ENCODE results near the gene P2RX5.
"Not testable (repeated sequence)": the region's sequence is repeated elsewhere in the genome, so short reads cannot be mapped to it uniquely, and the experiment has no call there.

P2RX5 gene

DNA sequence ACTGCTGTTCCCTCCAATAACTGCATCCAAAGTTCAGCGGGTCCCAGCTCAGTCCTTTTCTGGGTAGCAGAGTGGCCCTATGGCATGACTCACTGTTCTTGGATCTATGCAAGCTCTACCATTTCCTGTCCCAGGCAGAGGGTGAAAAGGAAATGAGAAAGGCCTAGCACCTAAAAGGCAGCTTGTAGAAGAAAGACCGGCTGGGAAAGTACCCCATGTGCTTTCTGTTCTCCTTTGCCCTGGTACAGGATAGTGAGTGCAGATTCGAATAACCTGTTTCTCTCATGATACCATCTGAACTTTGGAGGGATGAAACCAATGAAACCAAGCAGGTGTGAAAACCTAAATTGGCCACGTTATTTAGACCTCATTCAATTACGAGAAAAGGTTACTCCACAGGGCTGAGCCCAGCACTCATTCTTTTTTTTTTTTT is 15.0 kb upstream of the P2RX5 start:
- no peak for DNase-seq

GRCh38 chr17:3708366-3708765 is 12.4 kb upstream of the P2RX5 start:
- no peak for DNase-seq

DNA sequence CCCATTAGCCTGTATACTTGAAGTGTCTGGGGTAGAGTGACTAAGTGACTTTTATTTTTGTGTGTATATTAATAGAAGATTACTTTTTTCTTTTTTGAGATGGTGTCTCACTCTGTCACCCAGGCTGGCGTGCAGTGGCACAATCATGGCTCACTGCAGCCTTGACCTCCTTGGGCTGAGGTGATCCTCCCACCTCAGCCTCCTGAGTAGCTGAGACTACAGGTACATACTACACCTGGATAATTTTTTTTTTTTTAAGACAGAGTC is 9.7 kb upstream of the P2RX5 start:
- DNase-seq: not testable (repeated sequence)

- no peak for DNase-seq
Measured at GRCh38 chr17:3704931-3705717, 9.2 kb upstream of the P2RX5 start.

DNA sequence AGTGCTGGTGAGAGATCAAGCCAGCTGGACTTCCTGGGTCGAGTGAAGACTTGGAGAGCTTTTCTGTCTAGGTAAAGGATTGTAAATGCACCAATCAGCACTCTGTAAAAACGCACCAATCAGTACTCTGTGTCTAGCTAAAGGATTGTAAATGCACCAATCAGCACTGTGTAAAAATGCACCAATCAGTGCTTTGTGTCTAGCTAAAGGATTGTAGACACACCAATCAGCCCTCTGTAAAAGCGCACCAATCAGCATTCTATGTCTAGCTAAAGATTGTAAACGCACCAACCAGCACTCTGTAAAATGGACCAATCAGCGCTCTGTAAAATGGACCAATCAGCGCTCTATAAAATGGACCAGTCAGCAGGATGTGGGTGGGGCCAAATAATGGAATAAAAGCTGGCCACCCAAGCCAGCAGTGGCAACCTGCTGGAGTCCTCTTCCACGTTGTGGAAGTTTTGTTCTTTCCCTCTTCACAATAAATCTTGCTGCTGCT is 6.1 kb upstream of the P2RX5 start:
- DNase-seq: not testable (repeated sequence)

DNA sequence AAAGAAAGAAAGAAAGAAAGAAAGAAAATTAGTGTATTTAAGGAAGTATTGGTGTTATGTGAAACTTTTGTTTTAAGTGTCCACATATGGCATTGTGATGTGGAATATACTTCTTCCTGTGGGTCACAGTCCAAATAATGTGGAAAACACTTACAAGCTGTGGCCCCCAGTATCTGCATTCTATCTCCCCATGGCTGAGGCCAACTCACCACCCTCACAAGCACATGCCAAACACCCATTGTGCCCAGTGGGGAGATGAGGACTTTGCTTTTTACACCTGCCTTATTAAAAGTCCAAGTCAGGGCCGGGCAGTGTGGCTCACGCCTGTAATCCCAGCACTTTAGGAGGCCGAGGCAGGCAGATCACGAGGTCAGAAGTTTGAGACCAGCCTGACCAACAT is 4.0 kb upstream of the P2RX5 start:
- no peak for DNase-seq

GRCh38 chr17:3698139-3698538 is 2.2 kb upstream of the P2RX5 start:
- no peak for DNase-seq

- no peak for DNase-seq
Measured at GRCh38 chr17:3697103-3697476, 1.1 kb upstream of the P2RX5 start.

DNA sequence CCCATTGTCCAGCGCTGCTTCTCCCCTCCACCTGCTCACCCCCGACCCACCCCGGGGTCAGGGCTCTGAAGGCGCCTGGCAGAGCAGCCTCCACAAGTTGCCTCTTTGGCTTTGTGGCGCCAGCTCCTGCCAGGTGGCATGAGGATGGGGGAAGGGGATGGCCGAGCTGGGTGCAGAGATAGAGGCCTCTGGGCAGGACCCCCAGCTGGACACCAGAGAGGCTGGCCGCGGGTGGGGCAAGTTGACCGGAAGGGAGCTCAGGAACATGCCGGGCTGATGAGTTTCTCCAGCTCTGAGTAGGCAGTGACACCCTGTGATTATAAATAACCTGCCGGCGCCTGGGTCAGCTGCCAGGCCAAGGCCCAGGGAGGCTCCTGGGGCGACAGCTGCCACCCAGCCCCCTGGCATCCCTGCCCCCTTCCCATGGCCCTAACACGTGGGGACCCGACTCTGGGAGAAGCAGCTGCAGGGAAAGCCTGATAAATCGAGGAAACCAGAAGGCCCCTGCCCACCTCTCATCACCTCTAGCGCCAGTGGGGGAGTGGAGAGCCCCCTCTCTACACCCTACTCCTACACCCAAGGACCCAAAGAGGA is 729 bp downstream of the P2RX5 start:
- DNase-seq: no peak

DNA sequence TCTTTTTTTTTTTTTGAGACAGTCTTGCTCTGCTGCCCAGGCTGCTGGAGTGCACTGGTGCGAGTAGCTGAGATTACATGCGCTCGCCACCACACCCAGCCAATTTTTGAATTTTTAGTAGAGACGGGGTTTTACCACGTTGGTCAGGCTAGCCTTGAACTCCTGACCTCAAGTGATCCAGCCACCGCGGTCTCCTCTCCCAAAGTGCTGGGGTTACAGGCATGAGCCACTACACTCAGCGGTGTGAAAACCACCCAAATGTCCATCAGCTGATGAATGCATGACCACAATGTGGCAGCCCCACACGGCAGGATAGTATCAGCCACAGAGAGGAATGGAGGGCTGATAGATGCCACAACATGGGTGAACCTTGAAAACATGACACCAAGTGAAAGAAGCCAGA is 2.1 kb downstream of the P2RX5 start:
- no peak for DNase-seq

- DNase-seq: no peak
Measured at GRCh38 chr17:3693141-3693540, 2.8 kb downstream of the P2RX5 start.

- DNase-seq: no peak
Measured at GRCh38 chr17:3692346-3692745, 3.6 kb downstream of the P2RX5 start.

DNA sequence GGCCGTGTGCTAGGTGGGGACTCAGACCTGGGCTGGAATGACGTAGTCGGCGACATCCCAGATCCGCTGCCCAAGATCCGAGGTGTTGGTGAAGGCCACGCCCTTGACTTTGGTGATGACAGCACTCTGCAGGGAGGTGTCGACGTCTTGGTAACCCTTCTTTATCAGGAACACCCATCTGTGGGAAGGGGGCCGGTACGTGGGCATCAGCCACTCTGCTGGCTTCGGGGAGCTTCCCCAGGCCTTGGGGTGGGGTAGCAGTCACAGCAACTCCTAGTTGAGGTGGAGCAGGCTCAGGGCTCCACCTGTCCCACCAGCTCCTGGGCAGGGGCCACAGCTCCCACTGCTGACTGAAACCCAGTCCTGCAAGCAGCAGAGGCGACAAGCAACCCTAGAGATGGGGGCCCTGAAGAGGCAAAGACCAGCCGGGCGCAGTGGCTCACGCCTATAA is 4.3 kb downstream of the P2RX5 start:
- DNase-seq: no peak

DNA sequence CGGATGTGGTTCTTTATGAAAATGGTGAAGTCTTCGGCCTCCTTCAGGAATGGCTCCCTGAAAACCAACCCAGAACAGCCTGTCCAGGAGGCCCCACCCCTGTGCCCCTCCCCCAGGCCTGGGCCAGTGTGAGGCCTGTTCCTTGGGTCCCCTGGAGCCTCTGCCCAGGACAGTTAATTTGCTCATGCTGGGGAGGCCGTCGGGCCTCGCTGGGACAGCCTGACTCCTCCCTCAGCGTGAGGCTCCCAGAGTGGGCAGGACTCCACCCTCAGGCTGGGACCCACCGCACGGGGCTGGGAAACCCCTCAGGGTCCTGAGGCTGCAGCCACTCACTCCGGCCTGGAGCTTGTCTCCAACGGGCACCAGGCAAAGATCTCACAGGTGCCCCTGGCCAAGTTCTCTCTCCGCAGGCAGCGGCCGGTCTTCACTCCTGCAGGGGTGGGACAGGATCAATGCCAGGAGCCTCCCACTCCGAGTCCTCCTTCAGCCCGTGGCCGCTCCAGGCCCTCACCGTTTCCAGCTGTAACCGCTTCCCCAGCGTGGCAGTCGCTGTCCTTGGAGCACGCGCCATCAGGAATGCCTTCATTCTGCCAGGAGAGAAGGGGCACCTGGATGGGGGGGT is 5.8 kb downstream of the P2RX5 start:
- no peak for DNase-seq

DNA sequence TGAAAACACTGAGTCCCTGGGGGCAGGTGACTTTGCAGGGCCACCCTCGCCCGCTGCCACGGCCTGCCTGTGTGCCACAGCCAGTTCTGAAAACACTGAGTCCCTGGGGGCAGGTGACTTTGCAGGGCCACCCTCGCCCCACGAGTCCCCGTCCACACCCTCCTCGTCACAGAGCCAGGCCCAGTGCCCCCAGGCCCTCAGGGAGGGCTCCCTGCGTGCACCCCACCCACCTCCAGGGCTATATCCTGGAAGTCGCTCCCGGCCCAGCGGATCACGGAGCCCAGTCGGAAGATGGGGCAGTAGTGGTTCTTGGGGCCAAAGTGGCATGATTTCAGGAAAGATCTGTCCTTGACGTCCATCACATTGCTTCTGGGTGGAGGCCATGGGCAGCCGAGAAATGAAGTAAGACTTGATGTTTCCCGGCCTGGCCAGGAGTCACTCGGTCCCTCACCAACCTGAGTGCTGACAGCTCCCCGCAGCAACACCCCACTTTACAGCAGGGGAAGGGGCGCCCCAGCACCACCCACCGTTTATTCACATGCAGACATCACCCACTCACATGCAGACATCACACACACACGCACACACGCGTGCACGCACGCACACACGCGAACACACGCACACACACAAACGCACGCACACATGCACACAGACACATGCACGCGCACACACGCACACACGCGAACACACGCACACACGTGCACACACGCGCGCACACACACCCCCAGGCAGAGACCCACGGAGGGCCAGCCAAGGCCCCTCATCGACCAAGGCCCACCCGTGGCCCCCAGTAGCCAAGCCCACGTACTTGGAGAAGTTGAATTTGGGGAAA is 6.5 kb downstream of the P2RX5 start:
- DNase-seq: no peak

DNA sequence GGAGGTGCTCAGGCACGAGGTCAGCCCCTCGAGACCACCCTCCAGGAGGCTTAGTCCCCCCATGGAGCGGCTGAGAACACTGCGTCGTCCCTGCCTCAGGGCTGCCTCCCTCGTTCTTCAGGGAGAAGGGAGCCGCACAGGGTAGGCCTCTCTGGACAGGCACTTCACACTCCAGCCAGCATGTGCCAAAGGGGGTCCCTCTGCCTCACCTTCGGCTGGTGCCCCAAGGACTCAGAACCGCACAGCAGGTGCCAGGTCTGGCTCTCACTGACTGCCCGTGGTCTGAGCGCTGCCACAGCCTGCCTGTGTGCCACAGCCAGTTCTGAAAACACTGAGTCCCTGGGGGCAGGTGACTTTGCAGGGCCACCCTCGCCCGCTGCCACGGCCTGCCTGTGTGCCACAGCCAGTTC is 7.1 kb downstream of the P2RX5 start:
- DNase-seq: no peak

- DNase-seq: peak; percentile 63
Measured at GRCh38 chr17:3688027-3688553, 7.9 kb downstream of the P2RX5 start.

GRCh38 chr17:3685174-3685573 is 10.8 kb downstream of the P2RX5 start:
- DNase-seq: no peak

- DNase-seq: peak; percentile 41
Measured at GRCh38 chr17:3683054-3683511, 12.9 kb downstream of the P2RX5 start.

- no peak for DNase-seq
Measured at GRCh38 chr17:3682033-3682432, 13.9 kb downstream of the P2RX5 start.

- DNase-seq: no peak
Measured at GRCh38 chr17:3681565-3681964, 14.4 kb downstream of the P2RX5 start.

GRCh38 chr17:3681057-3681456 is 14.9 kb downstream of the P2RX5 start:
- no peak for DNase-seq

- no peak for DNase-seq
Measured at GRCh38 chr17:3679531-3680126, 16.3 kb downstream of the P2RX5 start.
